Measurements from ENCODE around the gene VSTM2B.

- TF ChIP-seq, protein P1, sequence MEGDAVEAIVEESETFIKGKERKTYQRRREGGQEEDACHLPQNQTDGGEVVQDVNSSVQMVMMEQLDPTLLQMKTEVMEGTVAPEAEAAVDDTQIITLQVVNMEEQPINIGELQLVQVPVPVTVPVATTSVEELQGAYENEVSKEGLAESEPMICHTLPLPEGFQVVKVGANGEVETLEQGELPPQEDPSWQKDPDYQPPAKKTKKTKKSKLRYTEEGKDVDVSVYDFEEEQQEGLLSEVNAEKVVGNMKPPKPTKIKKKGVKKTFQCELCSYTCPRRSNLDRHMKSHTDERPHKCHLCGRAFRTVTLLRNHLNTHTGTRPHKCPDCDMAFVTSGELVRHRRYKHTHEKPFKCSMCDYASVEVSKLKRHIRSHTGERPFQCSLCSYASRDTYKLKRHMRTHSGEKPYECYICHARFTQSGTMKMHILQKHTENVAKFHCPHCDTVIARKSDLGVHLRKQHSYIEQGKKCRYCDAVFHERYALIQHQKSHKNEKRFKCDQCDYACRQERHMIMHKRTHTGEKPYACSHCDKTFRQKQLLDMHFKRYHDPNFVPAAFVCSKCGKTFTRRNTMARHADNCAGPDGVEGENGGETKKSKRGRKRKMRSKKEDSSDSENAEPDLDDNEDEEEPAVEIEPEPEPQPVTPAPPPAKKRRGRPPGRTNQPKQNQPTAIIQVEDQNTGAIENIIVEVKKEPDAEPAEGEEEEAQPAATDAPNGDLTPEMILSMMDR (IDR thresholded peaks at IDR 0.05; ENCODE audit: low read depth, low read length) = no peak
- TF ChIP-seq EZH2phosphoT487 (IDR thresholded peaks at IDR 0.05; ENCODE audit: low read depth) = no peak
Observed at GRCh38 chr19:29530540-29531457, 5.0 kb downstream of the VSTM2B start.
